Measurements from ENCODE around the gene LMNB1. TPM values are rescaled to one million over a fixed set of nuclear protein-coding genes. Genes with fewer than 3 reads are reported as not detected.

The LMNB1 gene
- total and polyA plus RNA-seq, 4 donors = 5.1 to 40.3 (median 21.8) TPM

DNA sequence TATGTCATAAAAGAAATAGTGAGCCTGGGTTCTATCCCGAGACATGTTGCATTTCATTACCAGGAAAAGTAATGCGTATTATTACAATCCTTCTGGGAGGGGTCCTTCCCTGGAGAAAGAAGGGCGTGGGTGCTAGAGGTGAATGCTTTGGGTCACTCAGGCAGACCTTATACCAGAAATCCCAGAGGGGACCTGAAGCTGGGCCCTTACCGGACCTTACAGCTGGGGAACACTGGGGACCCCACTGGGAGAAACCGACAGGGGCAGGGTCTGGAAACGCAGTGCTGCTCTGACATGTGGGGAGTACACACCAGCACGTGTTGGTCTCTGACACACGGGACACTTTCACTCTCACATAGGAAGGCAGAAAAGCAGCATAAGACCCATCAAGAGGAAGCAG is 71.3 kb downstream of the LMNB1 start:
- no peaks in the 10 kb centered on the region for H3K36me3 ChIP-seq (ENCODE audit: control insufficient read depth in 4 of 4, insufficient read depth in 4 of 4, low read length in 4 of 4)
- H3K27ac ChIP-seq (ENCODE audit: low read depth in 1 of 2, low read length in 1 of 2) = peak overlapping the region in 1 of 2 donors; percentile 17
- H3K4me1 ChIP-seq (ENCODE audit: control insufficient read depth in 5 of 5, insufficient read depth in 5 of 5, low read length in 5 of 5) = peaks cover 0 to 6% (median 4%) of the 10 kb centered on the region in 5 donors
- no peaks in the 10 kb centered on the region for H3K27me3 ChIP-seq (ENCODE audit: control insufficient read depth in 3 of 3, insufficient read depth in 3 of 3, low read length in 2 of 3)
- no peak overlapping the region for H3K4me3 ChIP-seq
- TF ChIP-seq, protein P1, sequence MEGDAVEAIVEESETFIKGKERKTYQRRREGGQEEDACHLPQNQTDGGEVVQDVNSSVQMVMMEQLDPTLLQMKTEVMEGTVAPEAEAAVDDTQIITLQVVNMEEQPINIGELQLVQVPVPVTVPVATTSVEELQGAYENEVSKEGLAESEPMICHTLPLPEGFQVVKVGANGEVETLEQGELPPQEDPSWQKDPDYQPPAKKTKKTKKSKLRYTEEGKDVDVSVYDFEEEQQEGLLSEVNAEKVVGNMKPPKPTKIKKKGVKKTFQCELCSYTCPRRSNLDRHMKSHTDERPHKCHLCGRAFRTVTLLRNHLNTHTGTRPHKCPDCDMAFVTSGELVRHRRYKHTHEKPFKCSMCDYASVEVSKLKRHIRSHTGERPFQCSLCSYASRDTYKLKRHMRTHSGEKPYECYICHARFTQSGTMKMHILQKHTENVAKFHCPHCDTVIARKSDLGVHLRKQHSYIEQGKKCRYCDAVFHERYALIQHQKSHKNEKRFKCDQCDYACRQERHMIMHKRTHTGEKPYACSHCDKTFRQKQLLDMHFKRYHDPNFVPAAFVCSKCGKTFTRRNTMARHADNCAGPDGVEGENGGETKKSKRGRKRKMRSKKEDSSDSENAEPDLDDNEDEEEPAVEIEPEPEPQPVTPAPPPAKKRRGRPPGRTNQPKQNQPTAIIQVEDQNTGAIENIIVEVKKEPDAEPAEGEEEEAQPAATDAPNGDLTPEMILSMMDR (IDR thresholded peaks at IDR 0.05; ENCODE audit: control extremely low read depth, extremely low read depth) = no peak
- ATAC-seq (ENCODE audit: insufficient read depth, low FRiP score) (no peak), DNase-seq (no peak)
- no peak overlapping the region for H3K9ac ChIP-seq (ENCODE audit: insufficient read depth in 1 of 2, low read length in 2 of 2)
- 83 to 93% methylated on average over 8 of the region's 8 CpGs for WGBS, 2 donors
- no peaks in the 10 kb centered on the region for H3K9me3 ChIP-seq (ENCODE audit: control insufficient read depth in 4 of 4, insufficient read depth in 3 of 4, low read length in 3 of 4)

DNA sequence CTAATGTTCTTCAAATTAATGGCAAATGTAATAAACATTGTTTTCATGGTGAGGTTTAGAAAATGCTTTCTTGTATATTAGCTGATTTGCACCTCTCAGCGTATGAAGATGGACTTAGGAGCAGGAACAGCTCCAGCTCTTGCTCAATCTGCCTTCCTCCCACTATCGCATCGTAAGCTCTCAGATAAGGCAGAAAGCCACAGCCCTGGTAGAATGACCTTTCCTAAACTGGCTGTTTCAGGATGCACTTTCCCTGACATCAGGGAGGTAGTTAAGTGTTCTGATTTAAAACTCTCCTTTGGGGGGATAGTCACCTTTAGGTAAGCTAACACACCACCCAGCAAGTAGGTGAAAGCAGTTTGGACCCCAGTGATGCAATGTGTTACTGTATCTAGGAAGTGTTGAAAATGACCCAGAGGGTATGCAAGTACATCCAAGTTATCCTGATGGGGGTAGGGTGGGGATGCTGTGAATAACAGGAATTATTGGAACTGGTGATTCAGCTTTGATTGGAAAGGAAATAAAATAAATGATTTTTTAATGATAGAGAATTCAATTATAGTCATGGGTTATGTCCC is 72.3 kb downstream of the LMNB1 start:
- Histone ChIP-seq H3K9ac (ENCODE audit: insufficient read depth in 1 of 2, low read length in 2 of 2) (no peak overlapping the region), H3K27ac (ENCODE audit: low read depth in 1 of 2, low read length in 1 of 2) (no peak overlapping the region), H3K9me3 (ENCODE audit: control insufficient read depth in 4 of 4, insufficient read depth in 3 of 4, low read length in 3 of 4) (no peaks in the 10 kb centered on the region), H3K36me3 (ENCODE audit: control insufficient read depth in 4 of 4, insufficient read depth in 4 of 4, low read length in 4 of 4) (no peaks in the 10 kb centered on the region), H3K27me3 (ENCODE audit: control insufficient read depth in 3 of 3, insufficient read depth in 3 of 3, low read length in 2 of 3) (no peaks in the 10 kb centered on the region), H3K4me1 (ENCODE audit: control insufficient read depth in 5 of 5, insufficient read depth in 5 of 5, low read length in 5 of 5) (peaks cover 0 to 6% (median 4%) of the 10 kb centered on the region in 5 donors), H3K4me3 (no peak overlapping the region)
- 24 to 53% methylated on average over 3 of the region's 3 CpGs for WGBS, 2 donors
- TF ChIP-seq, protein P1 (IDR thresholded peaks at IDR 0.05; ENCODE audit: control extremely low read depth, extremely low read depth) = no peak
- ATAC-seq (ENCODE audit: insufficient read depth, low FRiP score) = no peak
- DNase-seq = peak in 1 of 3 donors; percentile 33

DNA sequence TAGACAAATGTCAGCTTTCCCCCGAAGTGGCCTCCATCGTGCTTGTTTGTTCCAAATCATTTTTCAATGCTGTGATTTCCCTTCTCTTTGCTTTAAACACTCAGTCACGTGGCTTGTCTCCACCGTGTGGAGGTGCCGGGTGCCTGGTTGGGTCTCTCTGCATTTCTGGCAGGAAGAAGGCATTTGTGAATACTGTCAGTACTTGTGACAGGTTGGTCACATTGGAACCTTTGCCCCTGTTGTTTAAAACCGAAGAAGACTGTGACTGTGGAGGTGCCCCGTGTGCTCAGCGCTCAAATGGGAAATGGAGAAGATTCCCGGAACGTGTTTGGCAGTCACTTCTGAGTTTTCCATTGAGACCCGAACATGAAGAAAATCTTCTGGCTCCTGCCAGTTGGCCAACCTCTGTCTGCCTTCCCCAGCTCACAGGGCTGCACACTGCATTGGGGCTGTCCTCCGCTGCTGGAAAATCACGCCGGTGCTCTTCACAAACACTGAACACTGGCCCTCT is 74.6 kb downstream of the LMNB1 start:
- TF ChIP-seq, protein P1 (IDR thresholded peaks at IDR 0.05; ENCODE audit: control extremely low read depth, extremely low read depth) = no peak
- DNase-seq = peak in 1 of 3 donors; percentile 56
- 75 to 82% methylated on average over 14 of the region's 14 CpGs for WGBS, 2 donors
- Histone ChIP-seq H3K27me3 (ENCODE audit: control insufficient read depth in 3 of 3, insufficient read depth in 3 of 3, low read length in 2 of 3) (no peaks in the 10 kb centered on the region), H3K9me3 (ENCODE audit: control insufficient read depth in 4 of 4, insufficient read depth in 3 of 4, low read length in 3 of 4) (no peaks in the 10 kb centered on the region), H3K27ac (ENCODE audit: low read depth in 1 of 2, low read length in 1 of 2) (peak overlapping the region; percentile 26 to 51), H3K4me3 (no peak overlapping the region), H3K4me1 (ENCODE audit: control insufficient read depth in 5 of 5, insufficient read depth in 5 of 5, low read length in 5 of 5) (peaks cover 0 to 6% (median 2%) of the 10 kb centered on the region in 5 donors), H3K9ac (ENCODE audit: insufficient read depth in 1 of 2, low read length in 2 of 2) (no peak overlapping the region), H3K36me3 (ENCODE audit: control insufficient read depth in 4 of 4, insufficient read depth in 4 of 4, low read length in 4 of 4) (no peaks in the 10 kb centered on the region)
- no peak for ATAC-seq (ENCODE audit: insufficient read depth, low FRiP score)

All from lung (tissue), 12 donors.